Heart left ventricle (tissue), 16 donors: ENCODE results near the gene KCNMA1. TPM values are rescaled to one million over a fixed set of nuclear protein-coding genes. Genes with fewer than 3 reads are reported as not detected.
A peak's percentile ranks its signal among the peaks of the same experiment; 100 is the strongest.

Experiments used
- ATAC-seq, 4 donors: fragments of 200-7000 bp; cut with Tn5 transposase; one replicate each; pipeline ENCODE4 v1.9.1; 2020 to 2022; ENCODE audit warnings: moderate library complexity in 4 of 4, mild to moderate bottlenecking in 3 of 4, moderate number of reproducible peaks in 1 of 4
- DNase-seq, 5 donors: peaks; one replicate each; pipeline ENCODE4 v3.0.0-alpha.2; 2020
- H3K27ac ChIP-seq, 12 donors: fragments of 200-600 bp; sonication (generic) in 4 of 12; one replicate each; pipeline versions ENCODE4 v1.5.0 to v1.8.0; 2016 to 2022; ENCODE audit warnings: mild to moderate bottlenecking in 2 of 12
- H3K27me3 ChIP-seq, 9 donors: fragments of 200-600 bp; sonication (generic) in 2 of 9; one replicate each; pipeline versions ENCODE4 v1.5.1 to v1.8.0; 2016 to 2022; ENCODE audit warnings: mild to moderate bottlenecking in 3 of 9
- H3K36me3 ChIP-seq, 9 donors: fragments of 200-600 bp; sonication (generic) in 2 of 9; one replicate each; pipeline versions ENCODE4 v1.5.0 to v1.8.0; 2018 to 2022; ENCODE audit warnings: mild to moderate bottlenecking in 2 of 9
- H3K4me1 ChIP-seq, 12 donors: fragments of 200-600 bp; sonication (generic) in 4 of 12; one replicate each; pipeline versions ENCODE4 v1.5.0 to v1.8.0; 2016 to 2022; ENCODE audit warnings: mild to moderate bottlenecking in 3 of 12
- H3K4me3 ChIP-seq, 12 donors: fragments of 200-600 bp; sonication (generic) in 4 of 12; one replicate each; pipeline versions ENCODE4 v1.5.0 to v1.8.0; 2017 to 2022; ENCODE audit warnings: mild to moderate bottlenecking in 9 of 12, moderate library complexity in 4 of 12
- H3K9me3 ChIP-seq, 12 donors: fragments of 200-600 bp; sonication (generic) in 4 of 12; one replicate each; pipeline versions ENCODE4 v1.5.0 to v1.8.0; 2016 to 2022; ENCODE audit warnings: mild to moderate bottlenecking in 1 of 12
- POLR2A ChIP-seq, 2 donors: fragments of 450-650 bp; IDR thresholded peaks; one replicate each; pipeline ENCODE4 v1.6.1; 2017; ENCODE audit warnings: antibody characterized with exemption in 2 of 2, mild to moderate bottlenecking in 2 of 2, moderate library complexity in 2 of 2
- WGBS, 4 donors: extraction: QIAGEN DNeasy Blood & Tissue Kit in 2 of 4; methylation state at CpG; one replicate each; pipeline versions ENCODE4 v1.1.5 to v1.1.7; 2013 to 2018; 5-methylcytosine and 5-hydroxymethylcytosine counted together
- intact Hi-C, 10 donors: fragments of 100-400 bp; cut with DNase I; formaldehyde crosslinking; loops; one replicate each; pipeline versions ENCODE4 v1.11.1 to v1.14.2; 2022
- polyA plus RNA-seq, 2 donors: library from polyadenylated mRNA; stranded (reverse); fragments of 200-250 nt; gene quantifications; one replicate each; pipeline ENCODE4 v1.2.3, GENCODE V29; 2013
- total RNA-seq, 9 donors: library from RNA; depleted of rRNA in 2 of 9; stranded (reverse); fragments of >200 nt in 2 of 9; fragmentation: NEBNext Ultra II Directional in 3 of 9; extraction: Animal tissue kit (Norgen Biotek cat#: 25700) in 3 of 9; gene quantifications; one replicate each; pipeline versions ENCODE4 v1.1.0 to v1.2.4, GENCODE V29; 2016 to 2023
- TF ChIP-seq, protein P1 (sequence below), 12 donors: fragments of 200-600 bp; sonication (generic) in 4 of 12; IDR thresholded peaks; one replicate each; pipeline versions ENCODE4 v1.5.0 to v1.8.0; 2018 to 2022; ENCODE audit warnings: antibody characterized with exemption in 12 of 12, mild to moderate bottlenecking in 5 of 12
- donor health status: ischemic (EF 13 %, LVEDD 7.1; RV severe dilation, severe dysfunction).
- donor health status: healthy with polysubstance abuse.
- donor health status: DM: no; HTN: yes; CAD: no.
- donor health status: DM: no; HTN: no; CAD: no.
- donor health status: ischemic (EF 25% LVEDD 6.9; RV normal size, moderate dysfunction).
- donor health status: ischemic (EF 25% LVEDD 5.7; RV mildly dilated, moderate dysfunction).
- donor health status: healthy.
- donor health status: DM: yes; HTN: yes; CAD: no.
- donor health status: ischemic (EF 35%, LVEDD 5.7; RV mildly dilated, moderate dysfunction).
- donor health status: nonischemic (EF 11% LVEDD 7.7; RV severe dilation, severe dysfunction).
- donor health status: DM: yes; HTN: yes; CAD: no.
- donor health status: PGD.
- donor health status: ischemic (EF 29% LVEDD 5.4; RV normal size, mild dysfunction).
- donor health status: nonischemic (EF 23%, LVEDD 6.1; RV moderate dilation, normal function).

The KCNMA1 gene
- total and polyA plus RNA-seq, 11 donors: 0.39 to 8.7 (median 1.7) TPM

DNA sequence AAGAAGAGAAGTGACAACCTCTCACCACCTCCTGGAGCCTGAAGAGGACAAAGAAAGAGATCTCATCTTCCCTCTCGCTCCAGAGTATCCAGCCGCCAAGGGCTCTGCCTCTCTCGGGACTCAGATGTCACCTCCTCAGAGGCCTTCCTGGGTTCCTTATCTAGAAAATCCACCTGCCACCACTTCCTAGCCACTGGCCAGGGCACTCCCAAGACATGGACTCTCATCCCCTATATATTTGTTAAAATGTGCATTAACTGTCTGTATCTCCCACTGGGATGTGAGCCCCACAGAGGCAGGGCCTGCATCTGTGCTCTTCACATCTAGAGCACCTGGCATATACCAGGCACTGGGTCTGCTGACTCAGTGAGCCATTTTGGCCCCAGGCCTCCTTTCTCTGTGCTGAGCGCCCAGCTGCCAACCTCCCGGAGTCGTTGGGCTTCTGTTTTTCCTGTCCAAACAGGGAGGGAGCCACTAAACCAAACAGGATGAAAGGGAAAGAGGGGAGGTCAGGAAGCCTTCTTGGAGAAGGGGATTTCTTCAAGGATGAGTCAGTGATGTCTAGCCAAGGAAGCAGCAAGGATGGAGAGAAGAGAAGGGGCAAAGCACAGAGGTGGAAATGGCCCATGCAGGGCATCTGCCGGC lies 58.9 kb downstream of the KCNMA1 start:
- no peak for DNase-seq
- H3K4me1 ChIP-seq: peaks cover 0 to 10% (median 0%) of the 10 kb centered on the region in 12 donors
- 66 to 79% (median 74%) methylated on average over 7 of the region's 7 CpGs for WGBS, 4 donors

GRCh38 chr10:77577666-77578229 lies 59.9 kb downstream of the KCNMA1 start:
- intact Hi-C loops: no loop called here
- peak in 3 of 4 donors; percentile 26 to 57 (median 38) for ATAC-seq
- peaks cover 0 to 10% (median 0%) of the 10 kb centered on the region in 12 donors for H3K4me1 ChIP-seq
- H3K27ac ChIP-seq: peak overlapping the region in 1 of 12 donors; percentile 51
- TF ChIP-seq, protein P1, sequence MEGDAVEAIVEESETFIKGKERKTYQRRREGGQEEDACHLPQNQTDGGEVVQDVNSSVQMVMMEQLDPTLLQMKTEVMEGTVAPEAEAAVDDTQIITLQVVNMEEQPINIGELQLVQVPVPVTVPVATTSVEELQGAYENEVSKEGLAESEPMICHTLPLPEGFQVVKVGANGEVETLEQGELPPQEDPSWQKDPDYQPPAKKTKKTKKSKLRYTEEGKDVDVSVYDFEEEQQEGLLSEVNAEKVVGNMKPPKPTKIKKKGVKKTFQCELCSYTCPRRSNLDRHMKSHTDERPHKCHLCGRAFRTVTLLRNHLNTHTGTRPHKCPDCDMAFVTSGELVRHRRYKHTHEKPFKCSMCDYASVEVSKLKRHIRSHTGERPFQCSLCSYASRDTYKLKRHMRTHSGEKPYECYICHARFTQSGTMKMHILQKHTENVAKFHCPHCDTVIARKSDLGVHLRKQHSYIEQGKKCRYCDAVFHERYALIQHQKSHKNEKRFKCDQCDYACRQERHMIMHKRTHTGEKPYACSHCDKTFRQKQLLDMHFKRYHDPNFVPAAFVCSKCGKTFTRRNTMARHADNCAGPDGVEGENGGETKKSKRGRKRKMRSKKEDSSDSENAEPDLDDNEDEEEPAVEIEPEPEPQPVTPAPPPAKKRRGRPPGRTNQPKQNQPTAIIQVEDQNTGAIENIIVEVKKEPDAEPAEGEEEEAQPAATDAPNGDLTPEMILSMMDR (IDR thresholded peaks at IDR 0.05): no peak
- TF ChIP-seq POLR2A (IDR thresholded peaks at IDR 0.05): no peak
- H3K27me3 ChIP-seq: no peaks in the 10 kb centered on the region
- WGBS, 4 donors: 0 to 80% (median 37%) methylated on average over 1 of the region's 1 CpG
- H3K9me3 ChIP-seq: no peaks in the 10 kb centered on the region
- DNase-seq: no peak
- H3K4me3 ChIP-seq: no peak overlapping the region
- H3K36me3 ChIP-seq: no peaks in the 10 kb centered on the region

More for the DNA sequence above, 58.9 kb downstream of the KCNMA1 start:
- intact Hi-C loops: no loop called here
- TF ChIP-seq, protein P1 (IDR thresholded peaks at IDR 0.05): no peak
- TF ChIP-seq POLR2A (IDR thresholded peaks at IDR 0.05): no peak
- Histone ChIP-seq H3K4me3 (no peak overlapping the region), H3K27ac (peak overlapping the region in 1 of 12 donors; percentile 51), H3K9me3 (no peaks in the 10 kb centered on the region), H3K36me3 (no peaks in the 10 kb centered on the region), H3K27me3 (peaks cover 0 to 4% (median 0%) of the 10 kb centered on the region in 9 donors)
- no peak for ATAC-seq

GRCh38 chr10:77576444-77577032 lies 61.1 kb downstream of the KCNMA1 start:
- 79 to 88% (median 81%) methylated on average over 9 of the region's 9 CpGs for WGBS, 4 donors
- ATAC-seq: no peak
- Histone ChIP-seq H3K4me1 (peaks cover 0 to 10% (median 0%) of the 10 kb centered on the region in 12 donors), H3K27me3 (no peaks in the 10 kb centered on the region), H3K4me3 (no peak overlapping the region), H3K9me3 (no peaks in the 10 kb centered on the region), H3K27ac (peak overlapping the region in 1 of 12 donors; percentile 58), H3K36me3 (no peaks in the 10 kb centered on the region)
- no peak for DNase-seq
- intact Hi-C loops: no loop called here
- TF ChIP-seq, protein P1 (IDR thresholded peaks at IDR 0.05): no peak
- no peak for TF ChIP-seq POLR2A (IDR thresholded peaks at IDR 0.05)

DNA sequence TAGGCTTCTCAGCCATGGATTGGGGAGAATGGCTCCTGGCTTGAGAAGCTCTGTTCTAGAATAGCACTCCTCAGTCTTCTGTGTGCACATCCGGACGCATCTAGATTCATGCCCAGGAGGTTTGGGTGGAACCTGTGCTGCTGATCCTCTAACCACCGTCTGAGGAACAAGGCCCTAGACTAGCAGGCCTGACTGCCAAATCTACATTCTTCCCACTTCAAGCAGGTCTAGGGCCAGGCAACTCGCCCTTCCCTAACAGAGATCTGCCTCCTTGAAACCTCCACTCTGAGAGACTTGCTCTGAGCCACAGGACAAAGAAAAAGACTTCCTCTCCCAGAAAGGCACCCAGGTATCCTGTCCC lies 61.6 kb downstream of the KCNMA1 start:
- no peaks in the 10 kb centered on the region for H3K36me3 ChIP-seq

More for the DNA sequence above, 61.6 kb downstream of the KCNMA1 start:
- intact Hi-C loops: no loop called here
- no peak overlapping the region for H3K4me3 ChIP-seq
- peaks cover 0 to 10% (median 0%) of the 10 kb centered on the region in 12 donors for H3K4me1 ChIP-seq
- no peaks in the 10 kb centered on the region for H3K27me3 ChIP-seq
- H3K9me3 ChIP-seq: no peaks in the 10 kb centered on the region
- no peak for DNase-seq
- no peak for TF ChIP-seq POLR2A (IDR thresholded peaks at IDR 0.05)
- TF ChIP-seq, protein P1 (IDR thresholded peaks at IDR 0.05): no peak
- ATAC-seq: no peak
- 74 to 85% (median 83%) methylated on average over 2 to 4 of the region's 4 CpGs for WGBS, 4 donors
- H3K27ac ChIP-seq: peak overlapping the region in 1 of 12 donors; percentile 58
